GM18499 (cell line): ENCODE measurements around the gene FCMR.

Experiments
- ATAC-seq: cut with Tn5 transposase; IDR thresholded peaks from one replicate; pipeline ENCODE4 v1.9.1; 2021; ENCODE audit warnings: moderate number of reproducible peaks; ENCODE audit not compliant: insufficient read depth, unreplicated experiment

The FCMR gene

DNA sequence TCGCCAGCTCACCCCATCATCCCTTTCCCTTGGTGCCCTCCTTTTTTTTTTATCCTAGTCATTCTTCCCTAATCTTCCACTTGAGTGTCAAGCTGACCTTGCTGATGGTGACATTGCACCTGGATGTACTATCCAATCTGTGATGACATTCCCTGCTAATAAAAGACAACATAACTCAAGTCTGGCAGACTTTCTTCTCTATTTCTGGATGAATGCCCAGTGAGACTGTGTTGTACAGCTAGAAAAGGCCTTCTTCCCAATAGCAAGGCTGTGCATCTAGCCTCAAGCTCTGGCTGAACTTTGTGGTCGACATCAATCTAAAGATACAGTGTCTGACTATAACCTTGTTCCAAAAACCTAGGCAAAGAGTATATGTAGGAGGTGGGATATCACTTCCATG lies 18.1 kb downstream of the FCMR start:
- no peak for ATAC-seq

DNA sequence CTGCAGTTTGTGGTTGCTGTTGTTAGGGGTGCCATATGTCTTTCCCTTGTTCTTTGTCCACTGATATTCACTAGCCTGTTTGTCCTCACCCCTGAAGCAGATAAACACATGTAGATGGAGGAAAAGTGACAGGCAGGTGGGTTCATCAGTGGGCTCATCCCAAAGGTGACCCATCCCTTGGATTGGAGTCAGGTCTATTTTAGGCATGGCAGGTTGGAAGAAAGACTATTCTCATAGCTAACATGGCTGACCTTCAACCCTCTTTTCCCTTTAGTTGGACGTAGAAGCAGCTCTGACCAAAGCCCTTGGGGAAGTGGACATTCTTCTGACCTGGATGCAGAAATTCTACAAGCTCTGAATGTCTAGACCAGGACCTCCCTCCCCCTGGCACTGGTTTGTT lies 19.0 kb downstream of the FCMR start:
- no peak for ATAC-seq

DNA sequence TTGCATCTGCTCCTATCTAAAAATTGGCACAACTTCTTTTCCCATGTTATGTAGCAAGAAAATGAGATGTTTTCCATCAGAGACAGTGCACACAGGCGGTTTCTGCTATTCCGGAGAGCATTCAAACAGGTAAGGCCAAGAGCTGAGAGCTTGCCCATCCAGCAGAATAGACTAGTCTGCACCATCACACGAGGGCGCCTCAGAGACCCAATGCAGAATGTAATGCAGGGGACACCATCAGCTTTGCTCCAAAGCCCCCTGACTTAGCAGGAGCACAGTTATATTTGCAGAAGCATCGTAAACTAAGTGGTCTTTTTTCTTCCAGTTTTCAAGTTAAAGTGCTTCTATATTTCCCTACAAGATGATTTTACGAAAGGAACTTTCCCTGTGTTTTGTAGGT lies 19.8 kb downstream of the FCMR start:
- no peak for ATAC-seq

DNA sequence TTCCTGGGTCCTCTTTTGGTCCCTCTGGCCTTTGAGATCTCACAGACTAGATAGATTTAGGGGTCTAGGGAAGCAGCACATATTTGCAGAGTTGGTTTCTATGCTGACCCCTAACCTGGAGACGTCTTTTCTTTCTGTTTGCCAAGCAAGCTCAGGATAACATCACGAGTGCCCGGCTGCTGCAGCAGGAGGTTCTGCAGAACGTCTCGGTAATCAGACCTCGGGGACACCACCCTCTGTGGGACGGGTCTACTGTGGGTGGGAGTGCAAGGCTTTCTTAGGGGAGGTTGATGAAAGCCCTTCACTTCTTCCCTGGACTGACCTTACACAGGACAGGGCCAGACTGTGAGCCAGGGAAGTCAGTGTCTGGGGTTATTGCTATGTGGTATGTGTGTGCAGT lies 21.6 kb downstream of the FCMR start:
- ATAC-seq, result no peak

DNA sequence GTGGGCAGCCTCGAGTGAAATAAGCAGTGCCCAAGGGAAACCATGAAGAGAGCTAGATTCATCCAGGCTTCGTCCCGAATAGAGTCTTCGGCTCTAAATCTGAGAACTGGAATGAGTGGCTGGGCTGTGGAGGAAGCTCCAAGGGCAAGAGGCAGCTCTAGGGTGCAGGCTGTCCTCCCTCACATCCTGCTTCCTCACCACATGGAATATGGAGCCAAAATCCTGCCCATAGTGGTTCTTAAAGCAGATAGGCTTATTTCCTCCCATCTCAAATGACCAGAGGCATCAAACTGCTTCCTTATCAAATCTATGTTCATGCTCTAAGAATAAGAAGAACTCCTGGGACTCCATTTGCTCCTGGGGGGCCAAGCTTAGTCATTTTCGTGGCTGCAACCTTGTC lies 22.0 kb downstream of the FCMR start:
- no peak for ATAC-seq

DNA sequence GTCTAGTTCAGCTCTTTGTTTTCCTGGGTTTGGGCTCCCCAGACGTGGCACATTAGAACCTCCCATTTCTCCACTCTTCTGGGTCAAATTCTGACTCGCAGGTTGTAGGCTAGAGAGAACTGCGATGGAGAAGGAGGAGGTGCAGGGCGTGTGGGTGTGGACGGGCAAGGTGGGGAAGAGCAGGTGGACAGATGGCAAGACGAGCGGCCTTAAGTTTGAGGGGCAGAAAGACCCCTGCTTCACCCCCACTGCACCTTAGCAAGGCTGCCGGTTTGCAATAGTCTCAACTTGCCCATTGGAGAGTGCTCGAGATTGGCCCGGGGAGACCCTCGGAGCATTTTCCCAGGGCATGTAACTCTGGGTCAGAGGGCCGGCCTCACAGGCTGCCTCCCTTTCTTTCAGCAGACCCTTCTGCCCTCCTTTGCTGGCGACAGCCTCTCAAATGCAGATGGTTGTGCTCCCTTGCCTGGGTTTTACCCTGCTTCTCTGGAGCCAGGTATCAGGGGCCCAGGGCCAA lies 22.8 kb downstream of the FCMR start:
- ATAC-seq, result no peak

DNA sequence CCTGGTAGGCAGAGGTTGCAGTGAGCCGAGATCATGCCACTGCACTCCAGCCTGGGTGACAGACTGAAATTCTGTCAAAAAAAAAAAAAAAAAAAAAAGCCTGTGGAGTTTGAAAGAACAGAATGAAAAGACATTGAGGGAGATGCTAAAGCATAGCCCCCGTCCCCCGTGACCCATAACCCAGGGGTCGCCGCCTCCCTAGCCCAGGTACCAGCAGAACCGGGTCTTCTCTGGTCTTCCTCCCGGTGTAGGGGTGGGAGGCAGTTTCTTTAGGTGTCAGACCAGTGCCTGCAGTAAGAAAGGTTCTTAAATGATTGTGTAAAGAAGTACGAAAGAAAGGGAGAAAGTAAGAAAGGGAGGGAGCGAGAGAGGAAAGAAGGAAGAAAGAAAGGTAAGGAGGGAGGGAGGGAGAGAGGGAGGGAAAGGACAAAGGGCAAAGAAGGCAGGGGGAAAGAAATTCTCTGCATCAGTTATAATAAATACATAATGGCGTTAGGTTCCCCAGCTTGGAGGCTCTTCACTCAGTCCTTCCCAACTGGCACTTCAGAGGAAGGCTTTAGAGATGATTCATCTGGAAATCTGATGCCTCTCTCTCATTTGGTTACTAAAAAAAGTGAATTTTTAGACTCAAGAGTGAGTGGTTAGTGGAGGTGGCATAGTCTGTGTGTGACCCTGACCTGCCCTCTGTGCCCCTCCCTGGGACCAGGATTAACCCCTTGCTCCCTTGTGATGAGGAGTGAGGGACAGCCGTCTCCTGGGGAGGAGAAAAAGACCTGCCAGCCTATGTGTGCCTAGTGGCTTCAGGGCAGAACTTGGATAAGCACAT lies 23.4 kb downstream of the FCMR start:
- ATAC-seq, result no peak

DNA sequence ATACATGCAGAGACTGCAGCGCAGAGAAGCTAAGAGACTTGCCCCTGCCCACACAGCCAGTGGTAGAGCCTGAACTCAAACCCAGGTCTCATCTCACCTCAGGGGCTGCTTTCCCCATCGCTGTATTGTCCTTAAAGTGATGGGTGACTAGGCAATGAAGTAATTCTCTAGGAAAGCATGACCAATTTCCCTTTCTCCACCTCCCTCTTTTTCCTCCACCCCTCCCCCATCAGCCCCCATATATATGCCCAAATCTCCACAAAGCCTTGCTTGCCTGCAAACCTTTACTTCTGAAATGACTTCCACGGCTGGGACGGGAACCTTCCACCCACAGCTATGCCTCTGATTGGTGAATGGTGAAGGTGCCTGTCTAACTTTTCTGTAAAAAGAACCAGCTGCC lies 24.6 kb downstream of the FCMR start, which contains the start of gene IL24:
Gene IL24, plus strand, starts transcription at position 269 of the 400 bp plus-strand sequence. CDS start 390 bp downstream, outside the sequence.
- no peak for ATAC-seq

DNA sequence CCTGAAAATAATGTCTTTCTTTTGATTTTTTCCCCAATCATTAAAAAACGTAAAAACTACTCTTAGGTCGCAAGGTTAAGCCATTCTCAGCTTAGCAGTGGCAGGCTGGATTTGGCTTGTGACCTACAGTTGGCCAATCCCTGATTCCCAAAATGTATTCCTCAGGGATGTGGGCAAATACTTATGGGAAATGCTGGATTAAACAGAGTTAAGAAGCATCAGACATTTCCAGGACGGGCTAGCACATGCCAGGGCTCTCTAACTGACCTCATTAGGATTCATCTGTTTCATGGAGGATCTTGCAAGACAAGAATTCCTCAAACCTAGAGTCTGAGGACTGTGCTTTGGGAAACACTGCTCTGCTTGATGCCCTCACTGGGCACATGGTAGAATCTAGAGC lies 25.5 kb downstream of the FCMR start:
- ATAC-seq, result no peak

DNA sequence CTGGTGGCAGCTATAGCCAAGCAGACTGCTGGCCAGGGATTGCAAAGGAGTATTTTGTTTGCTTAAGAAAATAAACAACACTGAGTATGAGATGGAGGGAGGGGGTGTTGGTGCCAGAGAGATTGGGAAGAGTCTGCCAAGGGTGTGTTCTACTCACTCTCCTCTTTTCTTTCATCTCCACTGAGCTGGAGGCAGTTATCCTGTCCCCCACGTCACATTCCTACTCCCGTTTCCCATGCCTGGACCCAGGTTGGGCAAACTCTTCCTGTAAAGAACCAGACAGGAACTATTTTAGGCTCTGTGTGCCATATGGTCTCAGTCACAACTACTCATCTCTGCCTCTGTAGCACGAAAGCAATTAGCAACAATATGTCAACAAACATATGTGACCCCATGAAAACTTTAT lies 25.9 kb downstream of the FCMR start:
- no peak for ATAC-seq

DNA sequence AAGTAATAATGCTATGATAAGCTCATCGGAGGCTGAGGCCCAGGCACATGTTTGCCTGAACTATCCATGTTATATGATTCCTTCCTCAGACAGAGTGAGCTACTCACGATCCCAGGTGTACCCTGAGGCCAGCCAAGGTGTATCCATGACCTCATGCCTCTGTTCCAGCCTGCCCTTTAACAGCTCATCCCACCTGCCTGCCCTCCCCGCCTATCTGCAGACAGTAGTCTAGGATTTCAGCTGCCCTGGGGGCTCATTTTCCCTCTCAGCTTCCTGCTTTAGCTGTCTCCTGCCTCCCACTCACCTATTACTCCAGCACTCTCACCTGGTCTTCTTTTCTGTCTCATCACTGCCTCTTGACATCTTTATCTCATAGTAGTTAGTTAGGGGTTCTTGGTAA lies 26.4 kb downstream of the FCMR start:
- no peak for ATAC-seq

DNA sequence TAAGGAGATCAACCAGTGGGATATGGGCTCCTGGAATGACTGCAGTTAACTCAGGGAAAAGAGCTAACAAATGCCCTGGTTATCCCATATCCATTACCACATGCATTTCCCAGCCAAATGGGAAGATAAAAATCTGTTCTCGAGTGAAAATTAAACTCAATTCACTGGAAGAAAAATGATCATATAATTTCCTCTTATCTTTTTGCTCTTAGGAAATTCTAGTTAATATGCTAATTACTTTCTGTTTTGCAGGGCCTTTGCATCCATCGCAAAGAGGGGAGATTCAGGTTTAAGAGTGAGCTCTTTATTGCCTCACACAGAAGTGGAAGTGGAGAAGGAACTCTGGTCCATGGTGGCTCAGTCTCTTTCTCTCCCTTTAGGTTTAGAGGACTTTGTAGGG lies 28.4 kb downstream of the FCMR start:
- no peak for ATAC-seq

DNA sequence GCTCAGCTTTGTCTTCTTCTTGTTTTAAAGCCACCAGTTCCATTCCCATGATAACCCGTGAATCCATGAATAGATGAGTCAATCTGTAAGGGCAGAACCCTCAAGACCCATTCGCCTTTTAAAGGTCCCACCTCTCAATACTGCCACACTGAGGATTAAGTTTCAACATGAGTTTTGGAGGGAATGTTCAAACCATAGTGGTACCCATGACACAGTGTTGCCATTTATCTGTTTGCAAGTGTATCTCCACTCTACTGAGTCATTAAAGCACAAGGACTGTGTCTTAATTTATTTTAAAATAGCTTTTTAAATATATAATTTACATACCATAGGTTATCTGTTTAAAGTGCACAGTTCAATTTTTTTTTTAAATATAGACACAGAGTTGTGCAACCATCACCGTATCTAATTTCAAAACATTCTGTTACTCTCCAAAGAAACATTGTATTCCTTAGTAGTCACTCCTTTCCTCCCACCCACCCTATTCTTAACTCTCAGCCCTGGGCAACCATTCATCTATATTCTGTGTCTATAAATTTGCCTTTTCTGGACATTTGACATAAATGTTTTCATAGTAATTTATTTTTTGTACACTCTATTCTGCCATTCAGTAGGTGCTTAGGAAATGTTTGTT lies 29.3 kb downstream of the FCMR start:
- ATAC-seq, result no peak

DNA sequence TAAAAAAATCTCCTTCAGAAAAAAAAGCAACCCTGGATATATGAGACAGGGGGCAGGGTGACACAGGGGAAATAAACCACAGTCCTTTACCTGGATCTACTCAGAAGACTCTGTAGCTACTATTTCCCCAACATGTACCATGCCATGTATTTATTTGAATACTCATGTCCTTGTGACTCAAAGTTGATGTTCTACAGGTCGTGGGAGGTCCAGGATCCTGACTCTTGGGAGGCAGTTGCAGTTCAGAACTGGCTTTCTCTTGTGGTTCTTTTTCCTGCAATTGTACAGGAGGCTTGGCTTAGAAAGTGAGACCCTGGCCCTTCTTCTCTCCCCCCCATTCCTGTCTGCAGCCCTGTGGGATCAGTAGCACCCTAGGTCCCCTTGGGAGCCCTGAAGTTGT lies 30.3 kb downstream of the FCMR start:
- no peak for ATAC-seq

DNA sequence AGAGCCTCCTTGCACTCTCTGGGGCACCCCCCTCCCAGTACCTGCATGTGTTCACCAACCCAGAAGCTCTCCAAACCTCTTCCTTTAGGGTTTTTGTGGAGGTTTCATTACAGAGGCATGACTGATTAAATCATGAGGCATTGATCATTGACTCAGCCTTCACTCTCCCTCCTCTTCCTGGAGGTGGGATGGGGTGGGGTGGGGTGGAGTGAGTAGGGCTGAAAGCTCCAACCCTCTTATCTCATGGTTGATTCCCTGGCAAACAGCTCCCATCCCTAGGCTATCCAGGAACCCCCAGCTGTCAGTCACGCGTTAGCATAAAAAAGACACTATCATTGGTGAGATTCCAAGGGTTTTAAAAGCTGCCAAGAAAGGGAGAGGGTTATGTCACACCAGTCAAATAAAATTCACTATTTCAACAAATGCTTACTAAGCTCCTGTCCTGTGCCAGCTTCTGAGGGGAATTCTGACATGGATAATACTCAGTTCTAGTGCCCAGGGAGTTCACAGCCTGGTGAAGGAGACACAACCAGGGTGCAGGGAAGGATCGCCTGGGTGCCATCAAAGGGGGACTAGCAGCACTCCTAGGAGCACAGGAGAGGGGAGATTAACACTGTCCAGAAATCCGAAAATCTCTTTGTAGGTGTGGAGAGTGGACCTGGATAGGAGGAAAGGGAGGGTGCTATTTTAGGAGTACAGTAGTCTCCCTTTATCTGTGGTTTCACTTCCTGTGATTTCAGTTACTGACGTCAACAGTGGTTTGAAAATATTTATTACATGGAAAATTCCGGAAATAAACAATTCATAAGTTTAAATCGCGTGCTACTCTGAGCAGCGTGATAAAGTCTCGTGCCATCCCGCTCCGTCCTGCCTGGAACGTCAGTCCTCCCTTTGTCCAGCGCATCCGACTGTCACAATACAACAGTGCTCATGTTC lies 31.3 kb downstream of the FCMR start:
- no peak for ATAC-seq

DNA sequence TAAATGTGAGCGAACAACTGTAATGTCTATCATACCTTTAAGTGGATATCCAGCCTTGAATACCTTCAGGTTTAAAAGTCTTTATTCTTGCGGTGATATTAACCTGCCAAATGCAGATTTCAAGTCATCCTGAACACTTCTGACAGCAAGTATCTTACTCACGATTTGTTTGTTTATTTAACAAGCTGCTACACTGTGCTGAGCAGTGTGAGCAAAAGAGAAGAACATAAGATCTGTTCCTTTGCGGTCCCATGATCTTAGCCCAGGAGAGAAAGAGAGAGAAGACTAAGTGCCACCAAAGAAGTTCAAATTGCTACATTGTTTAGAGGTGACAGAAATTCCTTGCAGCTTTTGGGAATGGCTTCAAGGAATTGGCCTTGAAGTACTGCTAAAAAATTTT lies 34.0 kb downstream of the FCMR start:
- no peak for ATAC-seq

DNA sequence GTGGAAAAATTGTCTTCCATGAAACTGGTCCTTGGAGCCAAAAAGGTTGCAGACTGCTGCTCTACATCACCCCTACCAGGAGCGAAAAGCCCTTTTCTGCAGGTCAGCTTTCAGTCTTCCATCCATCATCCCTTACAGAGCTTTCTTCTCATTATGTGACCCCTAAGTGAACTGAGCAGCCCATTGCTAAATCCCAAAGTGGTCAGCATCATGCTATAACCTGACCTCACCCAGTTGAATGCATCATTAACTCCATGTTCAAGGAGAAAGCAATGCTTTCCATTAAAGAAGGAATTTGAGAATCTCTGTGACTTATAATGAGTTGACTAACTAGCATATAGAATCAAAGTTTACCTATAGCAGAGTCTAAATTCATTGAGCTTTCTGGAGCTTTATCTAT lies 34.9 kb downstream of the FCMR start:
- ATAC-seq, result no peak

DNA sequence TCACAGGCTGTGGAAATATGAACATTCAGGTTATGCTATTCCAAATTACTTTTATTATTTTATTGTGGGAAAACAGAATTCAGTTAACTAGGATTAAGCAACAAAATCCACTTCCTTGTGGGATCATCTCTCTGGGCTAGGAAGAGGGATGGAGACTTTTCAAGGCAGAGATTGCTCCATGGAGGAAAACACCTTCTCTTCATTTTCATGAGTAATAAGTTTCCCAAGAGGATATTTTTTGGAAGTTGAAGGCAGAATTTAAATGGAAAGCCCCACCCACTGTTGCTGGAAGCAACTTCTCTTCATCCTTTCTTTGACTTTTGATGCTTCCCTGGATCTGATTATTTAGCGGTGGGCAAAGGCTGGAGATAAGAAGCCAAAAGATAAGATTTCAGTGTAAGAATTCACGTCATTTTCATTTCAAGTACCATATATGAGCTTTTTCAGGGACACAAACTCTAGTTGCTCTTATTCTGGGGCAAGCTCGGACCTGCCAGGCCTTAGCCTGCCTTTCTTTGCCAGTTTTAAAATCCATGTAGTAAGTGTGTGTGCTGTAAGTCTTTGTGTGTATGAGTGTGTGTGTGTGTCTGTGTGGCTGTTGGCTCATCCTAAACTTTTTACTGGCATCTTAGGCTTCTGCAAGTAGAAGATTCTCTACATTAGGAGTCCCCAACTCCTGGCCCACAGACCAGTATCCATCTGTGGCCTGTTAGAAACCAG lies 36.2 kb downstream of the FCMR start:
- no peak for ATAC-seq

DNA sequence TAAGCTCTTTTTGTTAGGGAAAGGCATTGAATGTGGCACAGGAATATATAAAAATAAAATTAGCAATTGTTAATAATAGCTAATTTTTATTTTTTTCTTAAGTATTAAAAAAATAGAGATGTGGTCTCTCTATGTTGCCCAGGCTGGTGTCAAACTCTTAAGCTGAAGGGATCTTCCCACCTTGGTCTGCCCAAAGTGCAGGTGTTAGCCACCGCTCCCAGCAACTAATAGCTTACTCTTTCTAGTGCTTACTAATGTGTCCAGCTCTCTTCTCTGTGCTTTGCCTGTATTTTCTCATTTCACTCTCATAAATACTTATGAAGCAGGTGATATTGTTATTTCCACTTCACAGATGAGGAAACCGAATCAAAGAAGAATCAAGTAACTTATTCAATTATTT lies 37.9 kb downstream of the FCMR start:
- ATAC-seq, result no peak

DNA sequence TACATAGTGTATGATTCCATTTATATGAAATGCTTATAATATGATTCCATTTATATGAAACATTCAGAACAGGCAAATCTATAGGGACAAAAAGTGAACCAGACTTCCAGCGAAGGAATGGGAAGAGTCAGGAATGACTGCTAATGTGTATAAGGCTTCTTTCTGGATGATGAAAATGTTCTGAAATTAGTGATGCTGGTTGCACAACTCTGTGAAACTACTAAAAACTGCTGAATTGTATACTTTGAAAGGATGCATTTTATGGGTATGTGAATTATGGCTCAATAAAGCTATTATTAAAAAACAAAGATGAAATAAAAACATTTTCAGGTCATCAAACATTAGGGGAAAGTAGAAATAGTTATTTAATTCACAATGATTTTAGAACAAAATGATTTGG lies 38.6 kb downstream of the FCMR start:
- no peak for ATAC-seq
